A549 (cell line): ENCODE results near the gene STARD13. TPM values are rescaled to one million over a fixed set of nuclear protein-coding genes. Genes with fewer than 3 reads are reported as not detected.

Experiments used
- ATAC-seq, 2 experiments: fragments of 200-7000 bp in 1 of 2; fragments of >200 bp in 1 of 2; cut with Nextera tagmentation in 1 of 2; cut with Tn5 transposase in 1 of 2; 3 replicates each; pipeline versions ENCODE4 v1.8.0 to v1.9.1; 2018 to 2020; ENCODE audit warnings: mild to moderate bottlenecking in 1 of 2, moderate library complexity in 1 of 2
- CTCF ChIA-PET: fragments of 300-600 bp; sonication (Branson Sonifier 250); formaldehyde crosslinking; extraction: SDS; loops from one replicate; lab custom pipeline; 2021; ENCODE audit warnings: antibody characterized with exemption, inconsistent platforms; lab: Yijun Ruan, JAX
- POLR2A ChIA-PET: fragments of 350-600 bp; formaldehyde crosslinking; extraction: SDS; loops from one replicate; lab custom pipeline; 2021; ENCODE audit warnings: antibody characterized with exemption, inconsistent platforms; lab: Yijun Ruan, JAX
- DNase-seq, 2 experiments: peaks; one replicate each; pipeline versions ENCODE4 v3.0.0 to v3.0.0-alpha.2; 2011 to 2016; ENCODE audit warnings: low read depth in 1 of 2, low spot score in 1 of 2
- FAIRE-seq: peaks from 2 replicates; lab custom pipeline; 2011; peaks lifted over from hg19 to GRCh38; lab: Jason Lieb, UNC
- H3K27ac ChIP-seq, 2 experiments: fragments of >200 bp; sonication (Bioruptor Twin); formaldehyde crosslinking; 3 replicates each; pipeline ENCODE4 v1.5.1; 2016 to 2017
- H3K4me1 ChIP-seq: fragments of >200 bp; sonication (Bioruptor Twin); formaldehyde crosslinking; 3 replicates; pipeline ENCODE4 v1.6.1; 2016
- H3K4me2 ChIP-seq: fragments of >200 bp; sonication (Bioruptor Twin); formaldehyde crosslinking; 3 replicates; pipeline ENCODE4 v1.6.1; 2016
- H3K4me3 ChIP-seq: fragments of >200 bp; sonication (Bioruptor Twin); formaldehyde crosslinking; 3 replicates; pipeline ENCODE4 v1.5.1; 2016
- H3K9me3 ChIP-seq: fragments of >200 bp; sonication (Bioruptor Twin); formaldehyde crosslinking; 3 replicates; pipeline ENCODE4 v1.6.1; 2016
- BCL3 ChIP-seq: fragments of >200 bp; sonication (Bioruptor Twin); formaldehyde crosslinking; IDR thresholded peaks from 3 replicates; pipeline ENCODE4 v1.6.1; 2016
- CHD2 ChIP-seq: fragments of 150-350 bp; IDR thresholded peaks from 2 replicates; pipeline ENCODE4 v1.6.1; 2014; ENCODE audit warnings: low read length; ENCODE audit not compliant: partially characterized antibody
- CTCF ChIP-seq: fragments of >200 bp; sonication (Bioruptor Twin); formaldehyde crosslinking; IDR thresholded peaks from 3 replicates; pipeline ENCODE4 v1.5.1; 2016
- FOSB ChIP-seq: fragments of 250-450 bp; sonication (Bioruptor Pico); IDR thresholded peaks from 2 replicates; pipeline ENCODE4 v1.5.0; 2020; ENCODE audit warnings: mild to moderate bottlenecking, moderate library complexity
- FOXS1 ChIP-seq: fragments of 250-450 bp; sonication (Bioruptor Pico); IDR thresholded peaks from 2 replicates; pipeline ENCODE4 v1.5.0; 2020; ENCODE audit warnings: mild to moderate bottlenecking, moderate library complexity
- HEYL ChIP-seq: fragments of 250-450 bp; sonication (Bioruptor Pico); IDR thresholded peaks from 2 replicates; pipeline ENCODE4 v1.8.0; 2021; ENCODE audit warnings: mild to moderate bottlenecking, moderate library complexity
- HMGXB4 ChIP-seq: fragments of 250-450 bp; sonication (Bioruptor Pico); IDR thresholded peaks from 2 replicates; pipeline ENCODE4 v1.5.0; 2021; ENCODE audit warnings: mild to moderate bottlenecking, moderate library complexity, borderline replicate concordance
- HOXA7 ChIP-seq: fragments of 250-450 bp; sonication (Bioruptor Pico); IDR thresholded peaks from 2 replicates; pipeline ENCODE4 v1.5.0; 2020; ENCODE audit warnings: mild to moderate bottlenecking, moderate library complexity
- HOXB13 ChIP-seq: fragments of 250-450 bp; sonication (Bioruptor Pico); IDR thresholded peaks from 2 replicates; pipeline ENCODE4 v1.5.0; 2020; ENCODE audit warnings: low read depth, mild to moderate bottlenecking, moderate library complexity
- JUN ChIP-seq, 2 experiments: fragments of >200 bp; sonication (Bioruptor Twin); formaldehyde crosslinking; IDR thresholded peaks; 2 replicates in 1 of 2; 3 replicates in 1 of 2; pipeline ENCODE4 v1.6.1; 2016 to 2017
- KDM1A ChIP-seq: fragments of 200-600 bp; sonication (generic); IDR thresholded peaks from 2 replicates; pipeline ENCODE4 v1.6.1; 2016; ENCODE audit warnings: low read depth, mild to moderate bottlenecking
- KDM5A ChIP-seq: fragments of 200-600 bp; sonication (generic); IDR thresholded peaks from 2 replicates; pipeline ENCODE4 v1.6.1; 2016; ENCODE audit warnings: antibody characterized with exemption, mild to moderate bottlenecking
- MAFK ChIP-seq: fragments of 450-650 bp; IDR thresholded peaks from 2 replicates; pipeline ENCODE4 v1.6.1; 2014; ENCODE audit not compliant: partially characterized antibody
- MAX ChIP-seq: IDR thresholded peaks from 2 replicates; pipeline ENCODE4 v1.6.1; 2012
- MAZ ChIP-seq: fragments of 150-350 bp; IDR thresholded peaks from 2 replicates; pipeline ENCODE4 v1.6.1; 2014; ENCODE audit warnings: antibody characterized with exemption, low read depth, low read length, borderline replicate concordance
- NR3C1 ChIP-seq: fragments of >200 bp; sonication (Bioruptor Twin); formaldehyde crosslinking; IDR thresholded peaks from 3 replicates; pipeline ENCODE4 v1.6.1; 2017
- RAD21 ChIP-seq, 2 experiments: fragments of >200 bp in 1 of 2; sonication (Bioruptor Twin) in 1 of 2; formaldehyde crosslinking in 1 of 2; IDR thresholded peaks in 1 of 2; conservative IDR thresholded peaks in 1 of 2; 2 replicates in 1 of 2; 3 replicates in 1 of 2; pipeline ENCODE4 v1.6.1; 2012 to 2018; ENCODE audit warnings: inconsistent platforms in 1 of 2
- REST ChIP-seq: fragments of 200-600 bp; sonication (generic); IDR thresholded peaks from 2 replicates; pipeline ENCODE4 v1.6.1; 2016; ENCODE audit warnings: antibody characterized with exemption, mild to moderate bottlenecking, moderate library complexity
- RNF2 ChIP-seq: fragments of 200-600 bp; sonication (generic); IDR thresholded peaks from 2 replicates; pipeline ENCODE4 v1.6.1; 2016; ENCODE audit warnings: low read depth, mild to moderate bottlenecking, antibody characterized with exemption, moderate library complexity, borderline replicate concordance
- SMC3 ChIP-seq: fragments of >200 bp; sonication (Bioruptor Twin); formaldehyde crosslinking; IDR thresholded peaks from 3 replicates; pipeline ENCODE4 v1.6.1; 2018; ENCODE audit warnings: inconsistent platforms
- SREBF2 ChIP-seq: fragments of 450-650 bp; IDR thresholded peaks from 2 replicates; pipeline ENCODE4 v1.6.1; 2014; ENCODE audit warnings: mild to moderate bottlenecking, moderate library complexity
- ZC3H11A ChIP-seq: fragments of 450-650 bp; IDR thresholded peaks from 2 replicates; pipeline ENCODE4 v1.6.1; 2014; ENCODE audit warnings: antibody characterized with exemption, mild to moderate bottlenecking
- ZNF302 ChIP-seq: fragments of 250-450 bp; sonication (Bioruptor Pico); IDR thresholded peaks from 2 replicates; pipeline ENCODE4 v1.9.0; 2021; ENCODE audit warnings: inconsistent platforms, mild to moderate bottlenecking, moderate library complexity
- ZSCAN20 ChIP-seq: fragments of 250-450 bp; sonication (Bioruptor Pico); IDR thresholded peaks from 2 replicates; pipeline ENCODE4 v1.8.0; 2022; ENCODE audit warnings: mild to moderate bottlenecking, moderate library complexity
- WGBS: methylation state at CpG from one replicate; pipeline ENCODE4 v1.1.6; 2017; ENCODE audit errors: missing lambda C conversion rate; 5-methylcytosine and 5-hydroxymethylcytosine counted together
- polyA plus RNA-seq, 4 experiments: library from polyadenylated mRNA; depleted of rRNA in 3 of 4; stranded (reverse); fragments of >200 nt; fragmentation: RNase III in 1 of 4; extraction: RNeasy Plus Mini Kit Qiagen cat#74134 plus additional on column Dnase treatment in 1 of 4; gene quantifications; 2 replicates in 3 of 4; 3 replicates in 1 of 4; pipeline ENCODE4 v1.2.3, GENCODE V29; 2011 to 2017

STARD13 gene
- polyA plus RNA-seq, 2 of the 4 experiments (the other 2 are of a cell fraction) = 2.4 to 2.8 TPM

- FAIRE-seq (no peak), ATAC-seq (no peak)
- Histone ChIP-seq H3K9me3 (peaks cover 6% of the 10 kb centered on the region; the same call in 1 of the 3 replicates), H3K27ac (no peak overlapping the region), H3K4me3 (no peak overlapping the region)
- POLR2A ChIA-PET = no interaction called here
- TF ChIP-seq KDM5A (no peak), SREBF2 (no peak), ZSCAN20 (CRISPR knock-in tag) (no peak), HOXB13 (CRISPR knock-in tag) (no peak), FOXS1 (CRISPR knock-in tag) (no peak), SMC3 (no peak), RNF2 (no peak), HOXA7 (CRISPR knock-in tag) (no peak)
- TF ChIP-seq, all 56 proteins: peak for 0
- 96% methylated on average over 3 of the region's 3 CpGs for WGBS
- no peaks in the 10 kb centered on the region for H3K4me1 ChIP-seq
- no peak for DNase-seq
- H3K4me2 ChIP-seq = no peak overlapping the region
- CTCF ChIA-PET = interaction anchor here (1.4 kb wide), 1 partner anchor 11 kb away, joined by 4 read pairs; no protein-coding TSS in a partner anchor
Measured at GRCh38 chr13:33158271-33158670, 127.3 kb downstream of the STARD13 start.

- ChIA-PET CTCF (no interaction called here), POLR2A (no interaction called here)
- no peak overlapping the region for H3K4me3 ChIP-seq
- no peak overlapping the region for H3K4me2 ChIP-seq
- TF ChIP-seq MAZ (no peak), ZNF302 (CRISPR knock-in tag) (no peak), FOSB (no peak), HEYL (CRISPR knock-in tag) (no peak), REST (no peak), SMC3 (no peak), CTCF (no peak), RNF2 (no peak), NR3C1 (no peak), ZC3H11A (no peak), JUN (IDR thresholded peaks at IDR 0.05) (no peak)
- H3K4me1 ChIP-seq = no peaks in the 10 kb centered on the region
- WGBS = 97% methylated on average over 5 of the region's 5 CpGs
- DNase-seq = no peak
- FAIRE-seq = no peak
- no peaks in the 10 kb centered on the region for H3K9me3 ChIP-seq
- ATAC-seq = no peak
- no peak overlapping the region for H3K27ac ChIP-seq
Measured at GRCh38 chr13:33154911-33155310, 130.6 kb downstream of the STARD13 start.

- DNase-seq (no peak), FAIRE-seq (no peak), ATAC-seq (no peak)
- WGBS = 83% methylated on average over 15 of the region's 17 CpGs
- Histone ChIP-seq H3K4me1 (no peaks in the 10 kb centered on the region), H3K27ac (no peak overlapping the region), H3K9me3 (no peaks in the 10 kb centered on the region), H3K4me3 (no peak overlapping the region), H3K4me2 (no peak overlapping the region)
- ChIA-PET POLR2A (no interaction called here), CTCF (no interaction called here)
- TF ChIP-seq RAD21 (conservative IDR thresholded peaks at IDR 0.05 in 1 of 2, IDR thresholded peaks at IDR 0.05 in 1 of 2) = no peak
- TF ChIP-seq HMGXB4 (CRISPR knock-in tag) = no peak
- no peak for TF ChIP-seq MAFK
- no peak for TF ChIP-seq MAX
- no peak for TF ChIP-seq JUN (IDR thresholded peaks at IDR 0.05)
- no peak for TF ChIP-seq KDM1A
- no peak for TF ChIP-seq KDM5A
- no peak for TF ChIP-seq FOSB
- TF ChIP-seq HOXB13 (CRISPR knock-in tag) = no peak
- no peak for TF ChIP-seq CHD2
- no peak for TF ChIP-seq BCL3
Measured at GRCh38 chr13:33153421-33154404, 131.8 kb downstream of the STARD13 start.
